Measurements from ENCODE around the gene OBI1.

The OBI1 gene, protein sequence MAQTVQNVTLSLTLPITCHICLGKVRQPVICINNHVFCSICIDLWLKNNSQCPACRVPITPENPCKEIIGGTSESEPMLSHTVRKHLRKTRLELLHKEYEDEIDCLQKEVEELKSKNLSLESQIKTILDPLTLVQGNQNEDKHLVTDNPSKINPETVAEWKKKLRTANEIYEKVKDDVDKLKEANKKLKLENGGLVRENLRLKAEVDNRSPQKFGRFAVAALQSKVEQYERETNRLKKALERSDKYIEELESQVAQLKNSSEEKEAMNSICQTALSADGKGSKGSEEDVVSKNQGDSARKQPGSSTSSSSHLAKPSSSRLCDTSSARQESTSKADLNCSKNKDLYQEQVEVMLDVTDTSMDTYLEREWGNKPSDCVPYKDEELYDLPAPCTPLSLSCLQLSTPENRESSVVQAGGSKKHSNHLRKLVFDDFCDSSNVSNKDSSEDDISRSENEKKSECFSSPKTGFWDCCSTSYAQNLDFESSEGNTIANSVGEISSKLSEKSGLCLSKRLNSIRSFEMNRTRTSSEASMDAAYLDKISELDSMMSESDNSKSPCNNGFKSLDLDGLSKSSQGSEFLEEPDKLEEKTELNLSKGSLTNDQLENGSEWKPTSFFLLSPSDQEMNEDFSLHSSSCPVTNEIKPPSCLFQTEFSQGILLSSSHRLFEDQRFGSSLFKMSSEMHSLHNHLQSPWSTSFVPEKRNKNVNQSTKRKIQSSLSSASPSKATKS

DNA sequence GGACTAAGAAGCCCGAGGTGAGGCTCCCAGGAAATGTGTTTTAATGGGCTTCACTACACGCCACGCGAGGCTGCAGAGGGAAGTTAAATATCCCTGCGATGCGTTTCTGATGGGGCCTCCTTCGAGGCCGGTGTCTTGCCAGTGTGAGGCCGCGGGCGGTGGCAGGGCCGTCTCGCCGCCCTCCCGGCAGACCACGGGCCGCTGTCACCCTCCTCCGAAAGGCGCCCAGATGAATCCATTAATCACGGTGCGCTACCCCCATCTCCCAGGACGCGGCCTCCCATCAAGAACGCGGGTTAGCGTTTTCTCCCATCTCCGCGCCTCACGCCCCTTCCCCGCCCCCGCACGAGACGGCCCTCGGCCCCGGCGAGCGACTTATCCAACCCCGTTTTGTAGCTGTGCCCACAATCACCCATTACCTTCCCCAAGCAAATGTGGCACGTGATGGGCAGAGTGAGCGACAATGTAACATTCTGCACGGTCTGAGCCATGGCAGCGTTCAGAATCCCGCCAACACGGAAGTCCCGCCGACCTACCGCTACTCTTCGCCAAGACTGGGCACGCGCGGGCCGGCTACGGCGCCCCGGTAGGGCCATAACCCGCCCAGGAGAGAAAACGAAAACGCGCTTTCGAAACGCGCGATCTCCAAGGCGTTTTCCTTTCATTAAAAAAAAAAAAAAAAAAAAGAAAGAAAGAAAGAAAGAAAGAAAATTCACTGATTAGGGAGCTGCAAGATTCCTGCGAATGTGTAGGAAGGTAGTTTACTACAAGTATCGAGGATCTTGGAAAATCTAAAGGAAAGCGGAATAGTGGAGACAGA is at the start of gene OBI1:
Gene OBI1 (minus strand): TSS at position 526 of the 820 bp plus-strand sequence. CDS start 35 bp downstream, at position 491.
- in situ Hi-C loops (cut with HindIII; ENCODE audit: low sequenced_read_pairs) = no loop called here

DNA sequence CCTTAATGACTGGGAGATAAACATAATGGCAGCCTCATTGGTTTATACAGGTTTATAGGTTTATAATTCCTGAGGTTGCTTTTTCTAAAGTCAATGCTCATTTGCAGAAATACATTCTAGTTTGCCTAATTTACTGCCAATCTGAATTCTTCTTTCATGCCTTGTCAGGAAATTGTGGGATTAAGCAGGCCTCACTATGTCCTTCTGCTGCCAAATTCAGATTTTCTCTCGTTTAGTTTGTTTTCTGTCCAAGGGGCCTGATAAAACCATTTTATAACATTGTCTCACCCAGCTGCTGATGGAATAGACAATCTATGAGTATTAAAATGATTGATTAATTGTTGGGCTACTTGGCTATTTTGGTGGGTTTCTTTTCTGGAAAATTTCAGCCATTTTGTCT is 42.4 kb upstream of the OBI1 start:
- in situ Hi-C loops (cut with HindIII; ENCODE audit: low sequenced_read_pairs) = no loop called here

DNA sequence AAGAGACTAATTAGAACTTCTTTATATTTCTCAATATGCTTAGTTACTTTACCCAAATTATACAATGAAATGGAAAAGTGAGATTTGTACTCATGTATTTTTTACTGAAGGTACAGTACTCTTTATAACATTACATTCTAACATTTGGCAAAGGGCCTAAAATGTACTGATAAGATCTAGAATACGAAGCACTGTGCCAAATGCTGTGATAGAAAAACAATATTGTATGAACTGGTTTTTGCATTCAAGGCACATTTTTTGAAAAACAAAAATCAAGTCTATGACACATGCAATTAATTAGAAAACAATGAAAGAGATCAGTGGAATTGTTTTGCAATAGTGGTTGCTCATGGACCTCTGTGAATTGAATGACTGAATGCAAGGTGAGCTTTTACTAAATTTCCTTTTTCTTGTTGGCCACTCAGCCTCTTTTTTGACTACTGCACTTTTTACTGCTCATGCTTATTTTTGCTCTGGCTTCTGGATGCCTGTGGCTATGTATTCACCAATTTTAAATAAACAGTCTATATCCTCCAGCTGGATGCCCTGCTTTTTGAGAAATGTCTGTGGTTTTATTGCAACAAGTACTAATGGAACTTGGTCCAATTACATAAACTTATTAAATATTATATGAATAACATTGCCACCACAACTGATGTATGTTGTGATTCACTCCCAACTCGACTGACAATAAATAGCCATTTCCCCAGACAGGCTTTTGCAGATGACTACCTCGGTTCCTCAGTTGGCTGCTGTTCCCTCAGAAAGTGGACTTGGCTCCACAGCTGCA is 41.4 kb upstream of the OBI1 start:
- in situ Hi-C loops (cut with HindIII; ENCODE audit: low sequenced_read_pairs) = no loop called here

DNA sequence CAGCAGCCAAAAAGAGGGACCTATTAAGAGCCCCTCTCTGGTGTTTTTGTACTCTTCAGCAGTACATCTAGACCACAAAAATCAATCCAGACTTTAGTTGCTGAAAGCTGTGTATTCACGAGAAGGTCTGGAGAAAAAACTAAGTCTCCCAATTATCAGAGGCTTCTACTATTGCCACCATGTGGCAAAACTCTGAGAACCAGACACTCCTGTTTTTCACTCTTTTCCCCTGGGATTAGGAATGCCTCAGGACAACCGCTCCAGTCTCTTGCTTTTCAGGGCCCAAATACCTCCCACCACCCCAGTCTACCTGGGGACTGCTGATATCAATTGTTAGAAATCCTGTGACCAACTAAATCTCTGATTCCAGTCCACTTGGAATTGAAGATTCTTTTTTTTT is 30.1 kb upstream of the OBI1 start:
- in situ Hi-C loops (cut with HindIII; ENCODE audit: low sequenced_read_pairs) = no loop called here

DNA sequence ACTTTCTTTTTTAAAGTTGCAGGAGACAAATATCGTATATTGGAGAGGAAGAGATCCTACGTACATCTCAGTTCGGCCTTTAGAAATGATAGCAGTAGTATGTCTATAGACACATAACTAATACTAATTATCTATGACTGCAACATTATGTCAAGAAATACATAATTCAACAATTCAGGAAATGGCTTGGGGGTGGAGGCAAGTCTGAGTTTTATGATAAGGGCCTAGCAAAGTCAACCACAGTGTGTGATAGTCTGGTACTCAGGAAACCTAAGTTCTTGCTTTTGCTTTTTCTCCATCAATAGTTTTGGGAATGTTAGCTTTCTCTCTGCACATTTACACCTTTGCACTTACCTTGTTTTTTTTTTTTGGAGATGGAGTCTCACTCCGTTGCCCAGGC is 27.5 kb upstream of the OBI1 start:
- in situ Hi-C loops (cut with HindIII; ENCODE audit: low sequenced_read_pairs) = no loop called here

DNA sequence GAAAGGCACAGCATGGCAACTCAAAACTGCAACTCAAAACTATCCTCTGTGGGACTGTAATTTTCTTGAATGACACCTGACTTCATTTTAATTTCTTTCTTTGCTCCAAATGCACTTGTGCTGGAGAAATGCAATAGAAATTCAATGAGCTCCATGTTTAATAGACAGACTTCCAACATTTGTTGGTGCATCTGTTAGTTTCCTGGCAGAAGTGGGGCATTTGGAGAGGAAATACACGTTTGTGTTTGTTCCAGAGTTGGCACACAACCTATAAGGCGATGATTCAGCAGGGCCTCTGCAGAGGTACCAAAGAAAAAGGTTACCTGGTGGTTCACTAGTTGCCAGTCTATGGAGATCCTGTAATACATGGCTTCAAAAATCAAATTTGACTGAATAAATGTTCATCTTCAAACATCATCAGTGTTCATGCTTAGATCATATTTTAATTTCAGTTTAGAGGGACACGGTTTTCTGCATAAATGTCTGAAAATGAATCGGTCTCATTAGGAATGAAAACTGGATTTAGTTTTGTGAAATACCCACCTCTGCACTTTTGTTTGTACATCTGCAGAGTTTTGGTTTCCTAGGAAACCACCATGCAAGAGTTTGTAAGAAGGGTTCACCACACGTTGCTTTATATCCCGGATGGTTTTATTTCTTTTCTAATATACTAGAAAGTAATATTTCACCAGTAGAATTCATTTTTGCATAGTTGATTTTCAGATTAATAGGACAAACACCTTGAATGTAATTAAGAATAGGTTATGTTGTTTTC is 21.8 kb upstream of the OBI1 start:
- in situ Hi-C loops (cut with HindIII; ENCODE audit: low sequenced_read_pairs) = no loop called here

DNA sequence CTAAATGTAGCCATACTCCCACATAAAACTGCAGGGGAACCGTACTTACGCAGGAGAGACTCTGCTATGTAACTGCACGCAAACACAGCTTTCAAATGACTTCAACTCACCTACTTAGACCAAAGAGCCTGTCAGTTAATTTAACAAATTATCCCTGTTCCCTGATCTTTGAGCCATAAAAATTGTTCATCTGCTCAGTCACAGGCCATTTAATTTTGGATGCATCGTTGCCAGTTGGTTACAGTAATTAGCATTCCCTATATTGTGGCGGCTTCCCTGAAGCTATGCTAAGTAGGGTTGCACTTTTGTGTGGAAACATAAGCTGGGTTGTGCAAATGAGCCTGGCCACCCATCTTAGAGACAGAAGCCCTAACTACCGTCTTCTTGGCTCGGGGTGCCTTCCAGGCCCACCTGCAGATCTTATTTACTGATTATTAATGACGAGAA is 21.2 kb upstream of the OBI1 start:
- in situ Hi-C loops (cut with HindIII; ENCODE audit: low sequenced_read_pairs) = no loop called here

DNA sequence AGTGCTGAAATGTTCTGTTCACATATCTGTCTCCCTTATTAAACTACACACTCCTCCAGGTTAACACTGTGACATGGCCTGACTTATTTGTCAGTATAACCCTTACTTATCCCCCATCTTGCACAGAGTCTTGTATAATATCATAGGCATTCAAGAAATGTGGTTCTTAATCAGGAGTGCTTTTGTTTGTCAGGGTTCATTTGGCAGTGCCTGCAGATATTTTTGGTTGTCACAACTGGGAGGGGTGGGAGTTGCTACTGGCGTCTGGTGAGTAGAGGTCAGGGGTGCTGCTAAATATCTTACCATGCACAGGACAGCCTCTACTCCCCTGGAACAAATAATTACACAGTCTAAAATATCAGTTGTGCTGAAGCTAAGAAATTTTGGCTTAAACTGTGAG is 20.4 kb upstream of the OBI1 start:
- in situ Hi-C loops (cut with HindIII; ENCODE audit: low sequenced_read_pairs) = loop anchor here (5.0 kb wide), 1 partner anchor 38 kb away; no protein-coding TSS in a partner anchor

DNA sequence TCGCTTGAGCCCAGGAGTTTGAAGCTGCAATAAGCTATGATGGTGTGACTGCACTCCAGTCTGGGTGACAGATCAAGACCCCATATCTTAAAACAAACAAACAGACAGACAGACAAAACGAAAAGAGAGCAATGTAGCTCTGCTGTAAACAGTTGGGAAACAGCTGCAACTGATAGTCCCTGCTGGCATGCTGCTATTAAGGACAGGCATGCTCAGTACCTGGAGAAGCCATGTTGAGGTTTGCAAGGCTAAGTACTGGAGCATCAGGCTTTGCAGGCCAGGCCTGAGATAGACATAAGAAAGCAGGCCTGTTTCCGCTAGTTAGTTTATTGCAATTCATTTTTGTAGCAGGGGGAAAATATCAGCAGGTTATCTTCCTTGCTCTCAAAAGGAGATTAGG is 16.2 kb upstream of the OBI1 start:
- in situ Hi-C loops (cut with HindIII; ENCODE audit: low sequenced_read_pairs) = loop anchor here (5.0 kb wide), 1 partner anchor 42 kb away; no protein-coding TSS in a partner anchor

DNA sequence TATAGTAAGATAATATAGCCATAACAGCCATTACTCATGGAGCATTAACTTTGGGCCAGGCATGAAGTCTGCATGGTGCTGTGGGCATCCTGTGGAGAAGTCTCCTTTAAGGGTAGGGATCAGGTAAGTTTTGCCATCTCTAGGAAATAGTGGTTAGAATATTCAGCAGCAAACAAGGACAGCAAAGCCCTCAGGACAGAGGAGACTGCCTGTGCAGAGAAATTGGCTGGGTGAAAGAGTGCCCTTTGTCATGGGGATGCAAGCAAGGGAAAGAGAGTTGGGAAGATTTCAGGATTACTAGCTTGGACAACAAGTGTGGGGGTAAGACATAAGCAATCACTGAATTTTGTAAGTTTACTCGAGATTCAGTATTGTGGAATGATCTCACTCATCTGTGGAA is 15.7 kb upstream of the OBI1 start:
- in situ Hi-C loops (cut with HindIII; ENCODE audit: low sequenced_read_pairs) = loop anchor here (5.0 kb wide), 1 partner anchor 43 kb away; no protein-coding TSS in a partner anchor

DNA sequence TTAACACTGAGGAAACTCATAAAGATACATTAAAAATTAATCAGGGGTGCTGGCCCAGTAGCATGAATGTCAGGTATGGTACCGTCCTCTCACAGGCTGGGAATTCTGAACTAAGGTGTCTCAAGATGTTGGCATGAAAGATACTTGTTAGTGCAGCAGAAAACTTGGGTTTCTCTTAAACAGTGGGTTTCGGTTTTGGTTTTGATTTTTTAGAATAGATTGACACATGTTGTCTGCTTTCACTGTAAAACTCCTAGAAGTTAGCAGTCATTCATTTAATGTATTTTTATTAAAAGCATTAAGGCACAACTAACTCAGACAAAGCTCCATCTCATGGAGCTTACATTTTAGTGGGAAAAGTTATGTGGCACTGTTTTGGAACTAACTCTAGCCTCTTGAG is 3.5 kb upstream of the OBI1 start:
- in situ Hi-C loops (cut with HindIII; ENCODE audit: low sequenced_read_pairs) = no loop called here

DNA sequence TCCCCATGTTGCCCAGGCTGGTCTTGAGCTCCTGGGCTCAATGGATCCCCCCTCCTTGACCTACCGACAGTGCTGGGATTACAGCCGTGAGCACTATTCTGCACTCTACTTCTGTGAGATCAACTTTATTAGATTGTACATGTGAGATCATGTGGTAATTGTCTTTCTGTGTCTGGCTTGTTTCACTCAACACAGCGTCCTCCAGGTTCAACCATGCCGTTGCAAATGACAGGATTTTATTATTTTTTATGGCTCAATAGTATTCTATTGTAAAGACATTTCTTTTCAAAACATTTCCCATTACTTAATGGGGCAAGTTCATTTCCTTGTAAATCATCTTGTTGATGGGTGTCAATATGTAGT is 1.5 kb upstream of the OBI1 start:
- in situ Hi-C loops (cut with HindIII; ENCODE audit: low sequenced_read_pairs) = no loop called here

DNA sequence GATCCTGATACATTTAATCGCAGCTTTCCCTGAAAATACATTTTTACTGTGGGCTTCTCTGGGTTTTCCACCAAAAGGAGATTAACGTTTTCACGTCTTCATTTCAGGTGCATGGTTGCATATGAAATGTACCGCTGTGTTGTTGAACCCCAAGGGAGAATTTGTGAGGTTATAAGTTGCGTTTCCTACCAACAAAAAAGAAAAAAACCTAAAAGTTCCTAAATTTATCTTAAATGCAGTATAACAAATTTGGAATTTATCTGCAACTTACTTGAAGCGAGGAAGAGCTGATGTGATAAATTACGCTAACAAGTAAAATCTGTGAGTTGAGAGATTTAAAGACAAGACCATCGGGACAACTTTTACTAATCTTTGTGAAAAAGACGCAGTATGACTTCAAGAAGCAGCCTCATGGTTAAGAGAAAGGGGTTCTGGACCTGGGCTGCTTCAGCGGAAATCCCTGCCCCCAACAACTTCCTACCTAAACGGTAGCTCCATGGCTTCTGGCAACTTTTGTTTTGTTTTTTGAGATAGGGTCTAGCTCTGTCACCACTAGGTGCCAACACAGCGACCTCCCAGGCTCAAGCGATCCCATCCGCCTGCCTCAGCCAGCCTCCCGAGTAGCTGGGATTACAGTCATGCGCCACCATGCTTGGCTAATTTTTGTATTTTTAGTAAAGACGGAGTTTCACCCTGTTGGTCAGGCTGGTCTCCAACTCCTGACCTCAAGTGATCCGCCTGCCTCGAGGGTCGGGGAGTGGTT is 958 bp upstream of the OBI1 start:
- in situ Hi-C loops (cut with HindIII; ENCODE audit: low sequenced_read_pairs) = no loop called here

DNA sequence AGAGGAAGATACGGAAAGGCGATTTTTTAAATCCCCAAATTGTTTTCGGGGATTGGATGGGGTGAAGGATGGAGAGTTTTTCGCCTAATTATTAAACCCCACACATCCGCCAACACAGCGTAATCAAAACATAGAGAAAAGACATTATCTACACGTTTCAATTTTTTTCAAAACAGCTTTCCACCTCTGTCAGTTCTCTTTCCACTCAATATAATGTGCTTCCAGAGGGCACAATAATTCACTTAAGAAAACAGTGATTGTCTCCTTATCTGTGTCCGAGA is 435 bp upstream of the OBI1 start:
- in situ Hi-C loops (cut with HindIII; ENCODE audit: low sequenced_read_pairs) = no loop called here

DNA sequence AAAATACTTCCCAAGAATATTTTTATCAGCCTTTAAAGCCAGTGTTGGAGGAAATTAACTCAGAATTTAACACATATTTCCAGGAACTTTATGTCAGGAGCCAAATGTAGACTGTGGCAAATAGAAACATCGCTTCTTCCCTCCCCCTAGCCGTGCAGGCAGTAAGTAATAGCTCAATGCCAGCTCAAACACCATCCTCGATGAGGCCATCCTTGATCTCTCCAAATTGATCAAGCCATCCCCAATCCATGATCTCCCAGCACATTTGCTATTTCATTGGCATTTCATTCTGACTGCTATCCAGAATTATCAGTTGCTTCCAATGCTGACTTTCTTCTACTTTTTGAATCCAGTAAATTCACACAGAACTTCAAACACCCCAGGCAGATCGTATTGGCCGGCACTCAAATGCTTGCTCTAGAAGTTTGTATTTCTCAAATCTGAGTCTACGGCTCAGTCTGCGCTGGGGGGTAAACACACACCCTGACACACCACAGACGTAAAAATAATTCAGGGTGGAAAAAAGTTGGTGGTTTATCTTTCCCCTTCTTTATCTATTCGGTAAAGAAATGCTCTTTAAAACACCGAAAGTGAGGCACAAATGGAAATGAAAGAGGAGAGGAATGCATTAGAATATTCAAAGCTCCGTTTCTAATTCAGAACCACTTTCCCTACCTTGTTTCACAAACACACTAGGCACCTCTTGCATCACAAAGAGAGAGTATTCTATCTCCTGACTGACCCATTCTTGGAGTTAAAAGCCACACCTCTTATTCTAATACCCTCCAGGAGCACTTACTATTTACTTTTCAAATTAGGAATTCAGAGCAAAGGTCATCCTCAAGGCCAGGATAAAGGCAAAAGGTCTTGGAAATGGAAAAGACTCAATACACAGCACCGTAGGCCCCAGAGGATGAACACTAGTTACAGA is 991 bp downstream of the OBI1 start:
- in situ Hi-C loops (cut with HindIII; ENCODE audit: low sequenced_read_pairs) = no loop called here

DNA sequence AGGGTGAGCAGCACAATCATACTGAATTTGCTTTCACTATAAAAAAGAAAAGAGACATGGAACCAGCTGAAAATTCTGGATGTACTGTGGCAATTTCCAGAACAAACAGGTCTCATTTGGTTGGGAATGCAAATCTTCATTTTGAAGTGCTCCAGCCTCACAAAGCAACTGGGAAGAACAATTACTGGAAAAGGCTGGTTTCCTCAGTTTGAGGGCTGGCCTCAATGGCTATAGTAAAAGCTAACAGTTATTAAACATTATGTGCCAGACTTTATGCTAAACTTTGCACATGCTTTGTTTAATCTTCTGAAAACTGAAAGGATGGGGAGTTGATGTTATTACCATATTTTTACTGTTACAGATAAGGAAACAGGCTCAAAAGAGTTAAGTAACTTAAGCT is 3.0 kb downstream of the OBI1 start:
- in situ Hi-C loops (cut with HindIII; ENCODE audit: low sequenced_read_pairs) = no loop called here

DNA sequence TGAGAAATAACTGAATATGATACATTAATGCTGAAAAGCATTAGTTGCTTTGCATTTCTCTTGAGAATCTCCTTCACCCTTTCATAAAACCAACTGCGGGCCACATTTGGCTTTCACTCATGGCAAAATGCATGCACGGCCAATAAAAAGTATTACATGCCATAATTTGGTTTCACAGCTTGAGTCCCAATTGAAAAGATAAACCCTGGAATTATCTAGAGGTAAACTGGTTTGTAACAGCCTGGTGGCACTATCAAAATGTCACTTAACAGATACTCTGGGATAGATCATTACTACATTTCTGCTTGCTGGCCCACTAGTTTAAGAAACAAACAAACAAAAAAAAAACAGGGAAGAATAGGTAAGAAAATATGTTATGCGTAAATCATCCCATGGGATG is 3.9 kb downstream of the OBI1 start:
- in situ Hi-C loops (cut with HindIII; ENCODE audit: low sequenced_read_pairs) = no loop called here

DNA sequence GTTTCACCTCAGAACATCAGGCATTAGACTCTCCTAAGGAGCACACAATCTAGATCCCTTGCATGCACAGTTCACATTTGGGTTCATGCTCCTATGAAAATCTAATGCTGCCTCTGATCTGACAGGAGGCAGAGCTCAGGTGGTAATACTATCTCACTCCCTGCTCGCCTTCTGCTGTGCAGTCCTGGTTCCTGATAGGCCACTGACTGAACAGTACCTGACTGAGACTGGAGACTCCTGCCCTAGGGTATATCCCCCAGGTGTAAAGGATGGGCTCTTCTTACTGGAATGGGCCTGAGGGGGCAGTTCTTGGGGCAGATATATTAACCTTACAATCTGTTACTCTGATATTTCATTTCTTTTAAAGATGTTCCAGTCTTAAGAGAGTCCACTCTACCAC is 6.3 kb downstream of the OBI1 start:
- in situ Hi-C loops (cut with HindIII; ENCODE audit: low sequenced_read_pairs) = no loop called here
